M059J (cell line): ENCODE results near the gene PLGRKT. TPM values are rescaled to one million over a fixed set of nuclear protein-coding genes. Genes with fewer than 3 reads are reported as not detected.
A peak's percentile ranks its signal among the peaks of the same experiment; 100 is the strongest.
"Not testable (repeated sequence)": the region's sequence is repeated elsewhere in the genome, so short reads cannot be mapped to it uniquely, and the experiment has no call there.

Source experiments
- DNase-seq: peaks from one replicate; pipeline ENCODE4 v3.0.0-alpha.2; 2012; ENCODE audit warnings: low read depth
- total RNA-seq: library from RNA; depleted of rRNA; stranded (reverse); fragments of >200 nt; shearing (Covaris generic); gene quantifications from 2 replicates; pipeline ENCODE4 v1.2.3, GENCODE V29; 2014

Gene PLGRKT
- total RNA-seq, 1 experiment from 2014 or later: 44.9 TPM

DNA sequence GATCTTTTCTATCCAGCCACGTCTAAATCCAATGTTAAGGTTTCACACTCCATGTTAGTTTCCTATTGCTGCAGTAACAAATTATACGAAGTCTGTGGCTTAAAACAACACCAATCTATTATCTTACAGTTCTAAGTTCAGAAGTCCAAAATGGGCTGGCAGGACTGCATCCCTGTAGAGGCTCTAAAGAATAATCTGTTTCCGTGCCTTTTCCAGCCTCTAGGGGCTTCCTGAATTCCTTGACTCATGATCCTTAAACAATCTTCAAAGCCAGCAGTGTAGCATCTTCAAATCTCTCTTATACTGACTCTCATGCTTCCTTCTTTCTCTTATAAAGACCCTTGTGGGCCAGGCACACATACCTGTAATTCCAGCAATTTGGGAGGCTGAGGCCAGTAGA, 6.8 kb downstream of the PLGRKT start:
- no peak for DNase-seq

- DNase-seq: no peak
Observed at GRCh38 chr9:5429873-5430564, 7.7 kb downstream of the PLGRKT start.

DNA sequence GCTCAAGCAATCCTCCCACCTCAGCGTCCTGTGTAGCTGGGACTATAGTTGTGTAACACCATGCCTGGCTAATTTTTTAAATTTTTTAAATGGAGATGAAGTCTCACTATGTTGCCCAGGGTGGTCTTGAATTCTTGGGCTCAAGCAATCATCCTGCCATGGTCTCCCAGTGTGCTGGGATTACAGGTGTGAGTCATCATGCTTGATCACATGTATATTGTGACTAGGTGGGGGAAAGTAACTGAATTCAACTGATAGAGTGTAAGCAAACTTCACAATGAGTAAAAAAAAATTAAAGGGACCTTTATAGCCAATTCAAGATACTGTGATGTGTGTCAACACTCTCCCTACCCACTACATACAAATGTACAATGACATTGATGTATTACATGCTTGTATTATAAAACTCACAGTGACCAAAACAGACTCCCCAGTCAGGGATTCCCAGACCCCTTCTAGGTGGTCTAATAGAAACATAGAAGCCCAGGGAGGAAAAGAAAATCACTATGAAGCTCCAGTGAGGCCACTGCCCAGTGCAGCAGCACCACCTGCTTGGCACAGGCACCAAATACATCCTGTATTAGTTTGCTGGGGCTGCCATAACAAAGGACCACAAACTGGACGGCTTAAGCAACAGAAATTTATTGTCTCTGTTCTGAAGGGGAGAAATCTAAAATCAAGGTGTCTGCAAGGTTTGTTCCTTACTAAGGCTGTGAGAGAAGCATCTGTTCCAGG, 8.8 kb downstream of the PLGRKT start:
- no peak for DNase-seq

DNA sequence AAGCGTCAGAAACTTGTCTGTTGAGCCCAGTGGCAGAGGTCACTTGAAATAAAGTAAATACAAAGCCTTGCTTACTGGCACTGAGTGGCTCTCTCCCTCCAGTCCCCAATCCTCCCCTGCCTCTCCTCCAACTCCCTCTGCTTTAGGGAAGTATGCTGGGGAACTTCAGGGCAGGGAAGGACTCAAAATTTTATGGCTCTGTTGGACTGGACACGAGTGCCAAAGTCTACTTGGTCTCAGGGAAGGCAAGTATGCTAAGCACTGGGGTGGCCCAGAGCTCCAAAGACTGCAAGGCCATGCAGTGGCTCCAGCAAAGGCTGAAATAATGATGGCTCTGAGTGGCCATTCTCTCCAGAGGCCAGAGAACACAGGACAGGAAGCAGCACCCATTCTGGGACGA, 9.6 kb downstream of the PLGRKT start:
- DNase-seq: no peak

GRCh38 chr9:5427005-5427404, 10.7 kb downstream of the PLGRKT start:
- no peak for DNase-seq

DNA sequence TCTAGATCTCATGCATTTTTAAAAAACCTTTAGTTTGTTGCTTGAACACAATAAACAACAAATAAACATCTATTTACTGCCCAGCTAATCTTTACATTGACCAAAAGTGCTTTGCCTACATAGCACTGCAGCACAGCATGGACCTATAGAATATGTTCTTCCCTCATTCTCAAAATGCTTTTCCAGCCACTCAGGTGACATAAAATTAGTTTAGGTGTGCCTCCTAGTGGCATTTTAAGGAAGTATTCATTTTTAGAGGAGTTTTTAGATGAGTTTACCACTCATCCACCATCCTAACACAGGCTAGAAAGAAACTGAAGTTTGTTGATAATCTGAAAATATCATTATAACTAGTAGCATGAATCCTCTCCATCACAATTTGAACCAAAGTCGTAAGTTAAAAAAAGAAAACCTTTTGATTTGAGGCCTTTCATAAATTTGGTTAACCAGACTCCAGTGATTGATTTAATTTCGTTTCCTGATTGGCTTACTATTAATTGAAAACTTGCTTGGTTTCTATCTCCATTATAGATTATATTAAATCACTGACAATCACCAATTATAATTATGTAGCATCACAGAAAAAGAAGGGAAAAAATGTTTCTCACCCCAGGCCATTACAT, 12.6 kb downstream of the PLGRKT start:
- DNase-seq: peak; percentile 48

DNA sequence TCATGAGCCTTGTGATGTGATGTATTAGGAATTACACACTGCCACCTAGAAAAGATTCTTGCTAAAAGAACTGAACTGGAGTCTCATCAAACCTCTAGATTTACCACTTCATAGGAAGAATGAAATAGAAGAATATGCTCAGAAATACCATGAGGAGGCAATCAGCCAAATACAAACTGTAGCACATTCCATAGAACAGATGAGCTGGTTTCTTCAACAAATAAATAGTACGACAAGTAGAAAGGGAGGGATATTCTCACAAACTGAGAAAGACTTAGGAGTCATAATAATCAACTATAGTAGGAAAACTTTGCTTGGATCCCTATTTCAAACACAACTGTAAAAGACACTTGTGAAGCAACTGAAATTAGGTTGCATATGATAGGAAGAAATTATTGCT, 15.4 kb downstream of the PLGRKT start:
- DNase-seq: no peak

- no peak for DNase-seq
Observed at GRCh38 chr9:5421163-5421562, 16.6 kb downstream of the PLGRKT start.

GRCh38 chr9:5419987-5420386, 17.7 kb downstream of the PLGRKT start:
- no peak for DNase-seq

GRCh38 chr9:5418481-5418880, 19.2 kb downstream of the PLGRKT start:
- no peak for DNase-seq

DNA sequence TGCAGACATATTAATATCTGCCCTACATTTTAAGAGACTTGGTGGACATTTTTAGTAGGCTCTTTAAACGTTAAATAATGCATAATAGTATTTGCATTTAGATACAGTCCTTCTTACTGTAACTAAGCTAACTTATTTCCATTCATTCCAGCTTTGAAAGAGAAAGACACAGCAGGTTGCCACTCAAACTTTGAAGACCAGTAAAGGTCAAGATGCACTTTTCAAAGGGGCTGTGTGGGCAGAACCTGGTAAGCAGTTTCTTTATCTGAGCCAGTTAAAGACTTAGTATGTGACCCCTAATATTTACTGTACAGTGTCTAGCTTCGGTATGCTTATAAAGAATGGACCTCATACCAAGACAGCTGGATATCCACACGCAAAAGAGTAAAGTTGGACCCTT, 20.8 kb downstream of the PLGRKT start:
- no peak for DNase-seq

GRCh38 chr9:5408596-5408995, 29.1 kb downstream of the PLGRKT start:
- no peak for DNase-seq

DNA sequence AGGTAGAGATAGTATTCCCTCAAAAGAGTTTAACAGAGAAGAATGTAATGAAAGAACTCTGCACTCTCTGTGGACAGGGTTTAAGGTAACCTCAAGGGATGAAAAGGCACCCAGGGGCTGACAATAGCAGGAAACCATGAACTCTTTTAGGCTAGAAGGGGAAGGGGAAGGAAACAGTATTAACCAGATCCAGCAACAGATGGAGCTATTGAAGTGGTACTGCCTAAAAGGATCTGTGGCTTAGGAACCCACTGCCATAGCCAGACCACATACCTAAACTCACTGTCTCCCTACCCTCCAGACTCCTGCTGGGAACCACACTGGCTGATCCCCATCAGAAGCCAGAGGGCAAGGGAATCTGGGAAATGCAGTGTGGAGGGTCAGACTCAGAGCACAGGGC, 35.5 kb downstream of the PLGRKT start:
- no peak for DNase-seq

DNA sequence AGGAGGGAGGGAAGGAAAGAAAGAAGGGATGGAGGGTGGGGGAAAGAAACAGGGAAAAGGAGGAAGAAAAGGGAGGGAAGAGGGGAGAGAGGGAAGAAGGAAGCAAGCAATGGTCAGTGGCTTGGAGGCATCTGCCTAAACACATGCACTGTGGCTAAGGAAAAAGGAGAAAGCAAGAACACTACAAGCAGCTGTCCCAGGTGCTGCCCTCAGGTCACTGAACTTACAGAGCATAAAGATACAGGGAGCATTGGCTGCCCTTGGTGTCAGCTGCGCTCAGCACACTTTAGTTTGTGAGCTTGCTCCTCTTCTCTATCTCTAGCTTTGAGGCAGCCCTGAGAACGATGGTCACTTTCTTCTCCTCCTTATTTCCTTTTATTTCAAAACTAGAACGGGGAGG, 40.2 kb downstream of the PLGRKT start:
- DNase-seq: not testable (repeated sequence)

- no peak for DNase-seq
Observed at GRCh38 chr9:5395428-5395827, 42.3 kb downstream of the PLGRKT start.

- DNase-seq: not testable (repeated sequence)
Observed at GRCh38 chr9:5393976-5394375, 43.7 kb downstream of the PLGRKT start.

GRCh38 chr9:5393497-5393896, 44.2 kb downstream of the PLGRKT start:
- DNase-seq: no peak

DNA sequence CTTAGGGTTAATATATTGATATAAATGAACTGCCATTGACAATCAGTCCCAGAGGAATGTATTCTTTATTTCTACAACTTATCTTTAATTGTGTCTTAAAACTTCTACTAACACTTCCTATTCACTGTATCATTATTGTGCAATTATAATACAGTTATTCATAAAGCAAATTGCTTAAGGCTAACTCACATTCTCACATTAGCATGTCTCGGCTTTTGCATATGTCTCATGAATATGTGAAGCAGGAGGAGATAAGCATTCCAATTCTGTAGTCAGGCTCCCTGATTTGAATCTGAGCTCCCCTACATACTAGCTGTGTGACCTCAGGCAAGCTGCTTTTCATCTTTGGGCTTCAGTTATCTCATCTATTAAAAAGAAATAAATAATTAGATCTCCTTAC, 45.4 kb downstream of the PLGRKT start:
- DNase-seq: no peak

DNA sequence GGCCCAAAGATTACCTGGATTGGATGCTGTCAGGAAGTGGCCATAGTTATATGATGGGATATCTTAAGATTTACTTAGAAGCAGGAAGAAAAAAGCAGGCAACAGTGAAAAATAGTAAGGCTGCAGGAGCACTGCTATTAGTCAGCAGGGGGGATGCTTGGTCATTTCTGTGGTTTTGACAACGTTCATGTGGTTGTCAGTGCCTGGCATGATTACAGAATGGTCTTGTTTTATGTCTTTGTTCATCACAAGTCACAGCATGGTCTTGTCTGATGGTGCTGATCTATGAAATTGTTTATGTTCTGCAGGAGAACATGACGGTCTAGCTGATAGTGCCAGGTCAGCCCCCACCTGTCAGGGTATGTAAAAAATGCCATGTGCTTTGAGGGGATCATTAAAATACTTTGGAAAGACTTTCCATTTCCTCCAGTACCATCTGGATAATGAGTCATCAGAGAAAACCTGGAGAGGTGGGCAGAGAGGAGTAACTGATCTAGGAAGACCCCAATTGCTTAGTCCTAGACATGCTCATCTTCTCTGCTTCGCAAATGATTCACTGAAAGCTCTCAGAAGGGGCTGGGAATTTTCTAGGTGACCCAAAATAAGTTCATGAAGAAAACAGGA, 48.5 kb downstream of the PLGRKT start:
- peak; percentile 95 for DNase-seq

GRCh38 chr9:5388026-5388819, 49.5 kb downstream of the PLGRKT start:
- peak; percentile 64 for DNase-seq

GRCh38 chr9:5384436-5384835, 53.3 kb downstream of the PLGRKT start:
- peak; percentile 4 for DNase-seq

- DNase-seq: no peak
Observed at GRCh38 chr9:5382479-5382878, 55.2 kb downstream of the PLGRKT start.
